Measurements from ENCODE around the gene SPRY4.
"Not testable (repeated sequence)": the region's sequence is repeated elsewhere in the genome, so short reads cannot be mapped to it uniquely, and the experiment has no call there.

SPRY4 gene

DNA sequence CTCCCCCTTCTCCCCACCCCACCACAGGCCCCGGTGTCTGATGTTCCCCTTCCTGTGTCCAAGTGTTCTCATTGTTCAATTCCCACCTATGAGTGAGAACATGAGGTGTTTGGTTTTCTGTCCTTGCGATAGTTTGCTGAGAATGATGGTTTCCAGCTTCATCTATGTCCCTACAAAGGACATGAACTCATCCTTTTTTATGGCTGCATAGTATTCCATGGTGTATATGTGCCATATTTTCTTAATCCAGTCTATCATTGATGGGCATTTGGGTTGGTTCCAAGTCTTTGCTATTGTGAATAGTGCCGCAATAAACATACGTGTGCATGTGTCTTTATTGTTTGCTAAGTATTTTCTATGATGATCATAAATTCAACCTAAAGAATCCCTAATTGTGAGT is 60.7 kb downstream of the SPRY4 start:
- not testable (repeated sequence) for DNase-seq (ENCODE audit: low spot score); FAIRE-seq

GRCh38 chr5:142263346-142263745 is 61.5 kb downstream of the SPRY4 start:
- DNase-seq (ENCODE audit: low spot score) = no peak
- FAIRE-seq = no peak

DNA sequence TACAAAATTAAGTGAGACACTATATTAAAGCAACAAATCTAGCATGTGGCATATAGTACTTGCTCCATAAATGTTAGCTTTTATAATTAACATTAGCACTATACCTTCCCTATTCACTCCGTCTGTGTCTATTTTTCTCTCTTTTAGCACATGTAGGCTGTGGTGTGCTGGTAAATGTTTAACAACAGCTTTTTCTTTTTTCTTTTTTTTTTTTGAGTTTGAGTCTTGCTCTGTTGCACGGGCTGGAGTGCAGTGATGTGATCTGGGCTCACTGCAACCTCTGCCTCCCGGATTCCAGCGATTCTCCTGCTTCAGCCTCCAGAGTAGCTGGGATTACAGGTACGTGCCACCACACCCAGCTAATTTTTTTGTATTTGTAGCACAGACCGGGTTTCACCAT is 62.1 kb downstream of the SPRY4 start:
- FAIRE-seq (no peak), DNase-seq (ENCODE audit: low spot score) (no peak)
